Pons (tissue), 1 donor: Measurements from ENCODE around the gene TICRR.

Experiments
- DNase-seq: peaks from one replicate; pipeline ENCODE4 v3.0.0-alpha.2; 2016; ENCODE audit warnings: low spot score

Gene TICRR

DNA sequence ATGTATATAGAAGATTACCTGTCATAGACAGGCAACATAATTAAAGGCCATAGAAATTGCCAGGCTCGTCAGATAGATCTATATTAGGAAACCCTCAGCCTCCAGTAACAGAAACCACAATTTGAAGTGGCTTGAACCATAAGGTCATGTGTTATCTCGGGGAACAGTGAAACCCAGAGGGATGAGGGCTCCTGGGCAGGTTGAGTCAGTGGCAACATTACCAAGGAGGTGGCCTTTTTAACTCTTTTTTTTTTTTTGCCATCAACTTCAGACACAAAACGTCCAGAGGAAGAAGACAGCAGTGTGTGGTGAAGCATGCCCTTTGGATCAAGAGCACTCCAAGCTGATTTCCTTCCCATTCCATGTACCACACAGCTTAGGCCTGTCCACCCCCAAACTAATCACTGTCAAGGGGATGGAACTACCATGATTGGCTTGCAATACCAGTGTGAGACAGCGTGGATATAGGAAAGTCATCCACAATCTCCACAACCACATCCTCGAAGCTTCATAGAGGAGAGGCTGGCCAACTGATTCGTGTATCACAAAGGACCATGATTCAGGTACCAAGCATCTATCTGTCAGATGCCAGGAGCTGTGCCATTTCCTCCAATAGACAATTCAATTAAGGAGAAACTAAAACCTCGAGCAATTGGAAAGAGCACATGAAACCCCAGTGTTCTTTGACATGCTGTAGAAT is 81.0 kb downstream of the TICRR start:
- DNase-seq = no peak

DNA sequence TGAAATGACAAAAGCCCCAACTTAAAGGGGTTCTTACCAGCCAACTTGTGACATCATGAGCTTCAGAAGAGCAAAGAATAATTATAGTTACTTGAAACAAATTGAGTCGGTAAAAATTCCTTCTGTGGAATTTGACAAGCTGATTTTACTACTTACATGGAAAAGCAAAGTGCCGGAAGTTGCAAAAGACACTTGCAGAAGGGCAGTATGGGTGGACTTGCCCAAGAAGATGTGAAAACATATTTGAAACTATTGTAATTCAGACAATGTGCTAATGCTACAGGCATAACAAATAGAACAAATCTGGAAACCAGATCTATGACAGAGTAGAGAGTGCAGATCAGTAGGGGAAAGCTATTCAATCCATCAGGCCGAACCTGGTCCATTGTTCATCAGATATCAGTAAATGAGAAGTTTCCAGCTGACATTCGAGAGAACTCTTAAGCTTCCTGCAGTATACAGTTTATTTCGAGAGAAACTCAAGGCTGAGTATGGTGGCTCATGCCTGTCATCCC is 82.5 kb downstream of the TICRR start:
- no peak for DNase-seq

DNA sequence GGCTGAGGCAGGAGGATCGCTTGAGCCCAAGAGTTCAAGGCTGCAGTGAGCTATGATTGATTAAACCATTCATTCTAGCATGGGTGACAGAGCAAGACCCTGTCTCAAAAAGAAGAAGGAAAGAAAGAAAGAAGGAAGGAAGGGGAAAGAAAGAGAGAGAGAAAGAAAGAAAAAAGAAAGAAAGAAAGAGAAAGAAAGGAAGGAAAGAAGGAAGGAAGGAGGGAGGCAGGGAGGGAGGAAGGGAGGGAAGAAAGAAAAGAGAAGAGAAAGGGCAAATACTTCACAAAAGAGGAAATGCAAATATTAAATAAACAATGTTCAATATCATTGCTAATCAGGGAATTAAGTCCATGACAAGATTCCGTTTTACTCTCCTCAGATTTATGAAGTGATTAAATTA is 84.0 kb downstream of the TICRR start:
- no peak for DNase-seq

DNA sequence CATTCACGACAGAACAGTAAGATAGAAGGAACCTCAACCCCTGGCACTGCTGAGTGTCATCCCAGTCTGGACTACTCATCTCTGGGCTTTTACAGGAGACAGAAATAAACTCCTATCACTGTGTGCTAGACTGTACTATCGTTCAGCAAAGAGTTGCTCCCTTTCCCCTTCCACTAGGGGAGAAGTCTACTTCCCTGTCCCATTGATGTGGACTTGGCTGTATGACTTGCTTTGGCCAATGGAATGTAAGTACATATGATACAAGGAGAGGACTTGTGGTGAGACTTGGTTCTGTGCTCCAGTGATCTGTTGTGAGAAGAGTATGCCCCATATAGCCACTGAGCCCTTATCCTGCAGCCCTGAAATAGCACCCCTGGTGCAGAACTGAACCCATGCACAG is 85.3 kb downstream of the TICRR start:
- no peak for DNase-seq

DNA sequence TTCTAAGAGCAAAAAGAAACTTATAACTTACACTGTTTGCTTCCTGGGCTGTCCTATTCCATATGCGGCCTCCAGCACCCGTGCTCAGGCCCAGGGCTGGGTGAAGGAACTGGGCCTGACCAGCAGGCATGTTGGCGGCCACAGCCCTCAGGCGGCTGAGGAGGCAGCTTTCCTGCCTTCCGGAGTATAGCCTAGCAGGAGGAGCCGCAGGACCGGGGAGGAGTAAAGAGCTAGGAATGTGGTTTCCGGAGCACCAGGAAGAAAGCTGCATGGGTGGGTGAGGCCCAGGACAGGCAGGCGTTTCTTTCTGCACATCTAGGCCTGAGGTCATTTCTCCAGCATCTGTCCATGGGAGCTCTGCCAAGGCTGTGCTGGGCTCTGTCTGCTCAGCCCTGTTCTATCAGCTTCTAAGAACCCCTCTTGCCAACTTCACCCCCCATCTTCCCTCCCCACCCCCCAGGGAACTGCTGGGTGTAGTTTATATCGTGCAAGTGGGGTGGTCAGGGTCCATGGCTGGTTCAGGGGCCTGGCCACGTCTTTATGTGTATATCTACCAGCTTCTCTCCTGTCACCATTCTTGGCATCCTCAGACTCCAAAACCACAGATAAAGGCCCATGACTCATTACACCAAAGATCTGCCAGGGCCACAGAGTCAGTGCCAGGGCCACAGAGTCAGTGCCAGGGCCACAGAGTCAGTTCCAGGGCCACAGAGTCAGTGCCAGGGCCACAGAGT is 87.8 kb downstream of the TICRR start:
- DNase-seq = no peak

DNA sequence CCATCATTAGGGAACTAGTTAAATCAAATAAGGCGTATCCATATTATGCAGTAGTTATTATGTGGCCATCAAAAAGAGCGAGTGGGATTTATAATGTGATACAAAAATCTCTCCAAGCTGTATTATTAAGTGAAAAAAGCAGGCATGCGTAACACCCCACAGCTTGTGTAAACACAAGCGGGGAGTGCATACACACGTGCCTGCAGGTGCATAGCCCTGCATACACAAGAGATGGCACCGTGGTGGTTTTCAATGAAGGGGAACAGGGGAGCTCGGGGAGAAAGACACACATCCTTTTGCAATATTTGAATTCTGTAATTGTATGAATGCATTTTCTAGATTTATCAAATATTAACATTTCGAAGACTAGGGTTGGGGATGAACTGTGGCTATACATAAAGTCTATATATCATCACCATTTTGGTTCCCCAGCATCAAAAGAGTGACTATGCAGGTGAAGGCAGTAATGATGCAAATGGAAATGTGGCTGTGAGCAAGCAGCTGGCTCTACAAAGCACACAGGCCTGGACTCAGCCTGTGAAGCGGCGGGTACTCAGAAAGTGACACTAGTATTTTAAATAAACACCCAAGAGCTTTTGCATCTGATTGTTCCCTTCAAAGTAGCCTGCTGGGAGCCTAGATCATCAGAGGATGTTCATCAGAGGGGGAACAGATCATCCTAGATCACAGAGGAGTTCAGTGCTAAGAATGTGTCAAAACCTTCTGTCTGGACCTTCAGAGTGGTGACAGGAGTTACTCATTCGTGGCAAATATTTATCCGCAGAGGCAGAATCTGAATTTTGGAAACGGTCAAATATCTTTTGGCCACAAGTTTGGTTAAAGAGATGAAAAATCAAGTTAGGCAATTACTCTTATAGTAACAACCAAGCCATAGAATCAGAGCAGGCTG is 89.4 kb downstream of the TICRR start:
- DNase-seq = no peak

DNA sequence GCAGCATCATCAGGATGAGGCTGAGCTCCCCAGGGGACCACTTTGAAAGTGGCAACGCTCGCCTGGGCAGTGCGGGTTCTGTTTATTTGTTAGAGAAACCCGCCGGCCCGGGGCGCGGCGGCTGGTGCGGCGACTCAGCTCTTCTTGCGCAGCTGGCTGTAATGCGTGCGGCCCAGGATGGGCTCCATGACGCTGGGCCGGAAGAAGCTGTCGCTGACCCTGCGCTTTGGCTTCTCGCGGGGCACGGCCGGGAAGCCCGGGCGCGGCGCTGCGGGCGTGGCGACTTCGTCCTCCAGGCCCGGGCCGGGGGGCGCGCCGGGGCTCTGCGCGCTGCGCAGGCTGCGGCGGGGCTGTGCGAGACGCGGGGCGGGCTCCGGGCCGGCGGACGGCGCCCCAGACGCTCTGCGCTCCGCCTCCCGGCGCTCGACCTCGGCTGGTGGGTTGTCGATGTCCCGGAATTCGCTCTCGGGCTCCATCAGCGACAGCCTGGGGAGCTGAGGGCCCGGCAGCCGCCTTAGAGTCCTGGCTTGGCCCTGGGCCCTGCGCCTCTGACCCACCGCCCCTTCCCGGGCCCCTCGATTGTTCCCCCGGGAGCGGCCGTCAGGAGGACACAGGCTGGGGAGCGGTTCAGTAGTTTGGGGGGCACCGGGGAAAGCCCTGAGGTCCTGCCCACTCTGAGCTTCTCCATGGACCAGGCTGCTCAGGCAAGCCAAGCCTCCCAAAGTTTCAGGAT is 90.3 kb downstream of the TICRR start:
- DNase-seq = no peak

DNA sequence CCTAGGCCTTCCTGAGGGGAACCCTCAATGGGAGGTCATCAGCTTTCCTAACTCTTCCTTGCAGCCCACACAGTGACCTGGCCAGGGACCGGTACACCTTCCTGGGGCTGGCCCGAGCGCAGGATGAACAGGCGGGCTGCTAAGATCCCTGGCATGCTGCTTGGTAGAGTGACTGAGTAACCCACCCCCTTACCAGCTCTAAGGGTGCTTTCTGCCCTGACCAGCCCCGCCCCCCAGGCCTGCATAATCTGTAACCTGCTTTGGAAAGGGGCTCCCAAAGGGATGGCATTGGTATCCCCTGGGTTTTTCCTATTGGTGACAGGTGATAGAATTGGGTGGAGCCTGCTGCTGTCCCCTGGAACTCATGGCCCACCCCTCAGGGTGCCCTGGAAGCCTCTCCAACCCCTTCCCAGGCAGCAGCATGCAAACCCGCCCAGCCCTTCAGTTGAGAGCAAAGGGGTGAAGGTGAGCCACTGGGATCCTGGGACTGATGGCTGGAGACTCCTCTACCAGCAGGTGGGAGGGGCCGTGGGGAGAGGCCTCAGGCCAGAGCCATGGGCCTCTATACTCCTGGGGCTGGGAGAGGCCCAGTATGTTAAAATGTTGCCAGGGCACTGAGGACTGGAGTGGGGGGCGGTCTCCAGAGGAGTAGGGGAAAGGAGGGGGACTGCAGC is 91.1 kb downstream of the TICRR start:
- DNase-seq = no peak

GRCh38 chr15:89666858-89667705 is 91.8 kb downstream of the TICRR start:
- DNase-seq = no peak

- DNase-seq = no peak
These were observed 92.4 kb downstream of the TICRR start for GRCh38 chr15:89667706-89667960.

DNA sequence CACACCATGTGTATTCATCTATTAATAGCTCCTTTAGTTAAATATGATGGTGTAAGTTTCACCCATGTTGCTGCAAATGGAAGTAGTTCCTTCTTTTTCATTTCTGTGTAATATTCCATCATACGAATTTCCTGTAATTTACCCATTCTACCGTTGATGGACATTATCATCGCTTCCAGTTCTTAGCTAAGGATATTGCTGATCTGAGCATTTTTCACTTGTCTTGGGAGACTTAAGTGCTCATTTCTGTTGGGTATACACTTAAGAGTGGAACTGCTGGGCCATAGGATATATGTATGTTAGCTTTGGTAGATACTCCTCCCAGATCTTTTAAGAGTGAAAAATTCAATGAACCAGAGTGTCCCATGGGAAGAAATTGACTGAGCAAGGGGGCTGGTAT is 92.9 kb downstream of the TICRR start:
- no peak for DNase-seq

DNA sequence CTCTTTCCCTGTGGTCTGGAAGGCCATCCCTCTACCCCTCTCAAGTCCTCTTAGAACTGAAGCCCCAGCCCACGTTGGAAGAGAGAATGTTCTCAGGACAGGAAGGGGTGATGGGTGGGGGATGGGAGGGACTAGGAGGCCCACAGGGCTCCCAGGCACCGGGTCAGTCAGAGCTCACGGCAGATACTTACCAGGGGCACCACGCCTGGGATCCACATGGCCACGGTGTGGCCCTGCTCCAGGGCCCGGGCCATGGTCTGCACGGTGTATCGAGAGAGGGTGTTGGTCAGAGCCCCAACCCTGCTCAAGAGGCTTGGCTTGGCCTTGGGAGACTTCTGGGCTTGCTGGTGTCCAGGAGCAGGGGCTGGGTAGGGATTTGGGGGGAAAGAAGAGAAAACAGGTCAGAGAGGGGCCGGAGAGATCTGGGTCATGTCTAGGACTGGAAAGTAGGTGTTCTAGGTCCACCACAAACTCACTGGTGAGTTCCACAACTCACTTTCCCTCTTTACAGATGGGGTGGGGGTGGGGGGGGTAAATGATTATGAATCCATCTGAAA is 94.1 kb downstream of the TICRR start:
- DNase-seq = no peak

DNA sequence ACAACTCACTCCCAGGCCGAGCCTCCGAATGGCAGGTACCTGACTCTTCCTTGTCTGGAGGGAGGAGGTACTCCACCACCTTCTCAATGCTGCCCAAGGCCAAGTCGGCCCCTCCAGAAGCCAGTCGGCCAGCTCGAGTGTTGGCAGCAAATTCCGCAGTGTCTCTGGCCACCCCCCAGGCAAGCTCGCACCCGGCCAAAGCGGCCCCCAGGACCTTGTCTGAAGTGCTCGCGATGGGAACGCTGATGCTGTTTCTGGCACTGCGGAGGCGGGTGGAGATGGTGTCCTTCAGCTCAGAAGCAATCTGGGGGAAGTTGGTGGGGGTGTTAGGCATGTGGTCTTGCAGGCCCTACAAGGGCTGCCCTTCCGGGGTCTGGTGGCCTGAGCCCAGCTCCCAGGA is 94.7 kb downstream of the TICRR start:
- DNase-seq = no peak

GRCh38 chr15:89670971-89671560 is 95.8 kb downstream of the TICRR start:
- no peak for DNase-seq

- DNase-seq = no peak
These were observed 96.4 kb downstream of the TICRR start for GRCh38 chr15:89671687-89672086.

GRCh38 chr15:89672221-89673164 is 97.2 kb downstream of the TICRR start:
- peak; percentile 18 for DNase-seq

- DNase-seq = no peak
These were observed 97.9 kb downstream of the TICRR start for GRCh38 chr15:89673165-89673512.

- no peak for DNase-seq
These were observed 99.3 kb downstream of the TICRR start for GRCh38 chr15:89674526-89674925.

GRCh38 chr15:89675606-89676005 is 100.3 kb downstream of the TICRR start:
- no peak for DNase-seq
